PC-3 (cell line): ENCODE measurements around the gene MACROH2A1.

Experiments used
- EZH2 ChIP-seq: fragments of 300-600 bp; sonication (generic); IDR thresholded peaks from one replicate; pipeline ENCODE4 v1.6.1; 2017; ENCODE audit warnings: antibody characterized with exemption, mild to moderate bottlenecking, low read length; ENCODE audit not compliant: unreplicated experiment
- TF ChIP-seq, protein P1 (sequence below): fragments of 300-600 bp; sonication (generic); conservative IDR thresholded peaks from 2 replicates; pipeline ENCODE4 v1.5.1; 2017; ENCODE audit warnings: antibody characterized with exemption, low read depth, mild to moderate bottlenecking, low read length

GRCh38 chr5:135367554-135367953 is 31.5 kb downstream of the MACROH2A1 start:
- TF ChIP-seq, protein P1, sequence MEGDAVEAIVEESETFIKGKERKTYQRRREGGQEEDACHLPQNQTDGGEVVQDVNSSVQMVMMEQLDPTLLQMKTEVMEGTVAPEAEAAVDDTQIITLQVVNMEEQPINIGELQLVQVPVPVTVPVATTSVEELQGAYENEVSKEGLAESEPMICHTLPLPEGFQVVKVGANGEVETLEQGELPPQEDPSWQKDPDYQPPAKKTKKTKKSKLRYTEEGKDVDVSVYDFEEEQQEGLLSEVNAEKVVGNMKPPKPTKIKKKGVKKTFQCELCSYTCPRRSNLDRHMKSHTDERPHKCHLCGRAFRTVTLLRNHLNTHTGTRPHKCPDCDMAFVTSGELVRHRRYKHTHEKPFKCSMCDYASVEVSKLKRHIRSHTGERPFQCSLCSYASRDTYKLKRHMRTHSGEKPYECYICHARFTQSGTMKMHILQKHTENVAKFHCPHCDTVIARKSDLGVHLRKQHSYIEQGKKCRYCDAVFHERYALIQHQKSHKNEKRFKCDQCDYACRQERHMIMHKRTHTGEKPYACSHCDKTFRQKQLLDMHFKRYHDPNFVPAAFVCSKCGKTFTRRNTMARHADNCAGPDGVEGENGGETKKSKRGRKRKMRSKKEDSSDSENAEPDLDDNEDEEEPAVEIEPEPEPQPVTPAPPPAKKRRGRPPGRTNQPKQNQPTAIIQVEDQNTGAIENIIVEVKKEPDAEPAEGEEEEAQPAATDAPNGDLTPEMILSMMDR = no peak
- no peak for TF ChIP-seq EZH2
